ENCODE measurements around the gene UTP18.

DNA sequence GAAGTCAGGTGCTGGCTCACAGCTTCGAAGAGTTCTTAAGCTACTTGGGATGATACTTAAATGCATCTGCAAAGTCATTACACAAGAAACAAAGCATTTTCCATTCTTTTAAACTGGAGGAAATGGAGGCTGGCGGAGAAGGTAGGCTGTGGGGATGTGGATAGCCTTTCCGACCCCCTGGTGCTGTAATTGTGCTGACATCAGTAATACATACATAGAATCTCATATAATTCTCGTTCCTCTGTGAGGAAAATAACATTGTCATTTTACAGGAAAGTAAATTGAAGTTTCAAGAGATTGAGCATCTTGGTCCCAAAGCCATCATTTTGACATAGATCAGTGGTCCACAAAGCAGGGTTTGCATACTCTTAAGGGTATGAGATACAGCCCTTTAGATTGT lies 39.5 kb downstream of the UTP18 start:
- TF ChIP-seq, protein P1, sequence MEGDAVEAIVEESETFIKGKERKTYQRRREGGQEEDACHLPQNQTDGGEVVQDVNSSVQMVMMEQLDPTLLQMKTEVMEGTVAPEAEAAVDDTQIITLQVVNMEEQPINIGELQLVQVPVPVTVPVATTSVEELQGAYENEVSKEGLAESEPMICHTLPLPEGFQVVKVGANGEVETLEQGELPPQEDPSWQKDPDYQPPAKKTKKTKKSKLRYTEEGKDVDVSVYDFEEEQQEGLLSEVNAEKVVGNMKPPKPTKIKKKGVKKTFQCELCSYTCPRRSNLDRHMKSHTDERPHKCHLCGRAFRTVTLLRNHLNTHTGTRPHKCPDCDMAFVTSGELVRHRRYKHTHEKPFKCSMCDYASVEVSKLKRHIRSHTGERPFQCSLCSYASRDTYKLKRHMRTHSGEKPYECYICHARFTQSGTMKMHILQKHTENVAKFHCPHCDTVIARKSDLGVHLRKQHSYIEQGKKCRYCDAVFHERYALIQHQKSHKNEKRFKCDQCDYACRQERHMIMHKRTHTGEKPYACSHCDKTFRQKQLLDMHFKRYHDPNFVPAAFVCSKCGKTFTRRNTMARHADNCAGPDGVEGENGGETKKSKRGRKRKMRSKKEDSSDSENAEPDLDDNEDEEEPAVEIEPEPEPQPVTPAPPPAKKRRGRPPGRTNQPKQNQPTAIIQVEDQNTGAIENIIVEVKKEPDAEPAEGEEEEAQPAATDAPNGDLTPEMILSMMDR (IDR thresholded peaks at IDR 0.05) = no peak
- no peak for TF ChIP-seq POLR2A (IDR thresholded peaks at IDR 0.05)

Measured in uterus (tissue), 2 donors.